Thyroid gland (tissue), 4 donors: Measurements from ENCODE around the gene CEP85.

Experiments used
- POLR2A ChIP-seq, 2 donors: fragments of 450-650 bp; IDR thresholded peaks; one replicate each; pipeline ENCODE4 v1.6.1; 2017; ENCODE audit warnings: antibody characterized with exemption in 2 of 2, mild to moderate bottlenecking in 2 of 2, moderate library complexity in 1 of 2
- TF ChIP-seq, protein P1 (sequence below), 6 experiments: fragments of 200-600 bp in 3 of 6; fragments of 450-650 bp in 3 of 6; sonication (generic) in 3 of 6; IDR thresholded peaks; one replicate each; pipeline ENCODE4 v1.5.1; 2016 to 2019; ENCODE audit warnings: antibody characterized with exemption in 6 of 6, mild to moderate bottlenecking in 2 of 6, inconsistent platforms in 1 of 6, moderate library complexity in 1 of 6

DNA sequence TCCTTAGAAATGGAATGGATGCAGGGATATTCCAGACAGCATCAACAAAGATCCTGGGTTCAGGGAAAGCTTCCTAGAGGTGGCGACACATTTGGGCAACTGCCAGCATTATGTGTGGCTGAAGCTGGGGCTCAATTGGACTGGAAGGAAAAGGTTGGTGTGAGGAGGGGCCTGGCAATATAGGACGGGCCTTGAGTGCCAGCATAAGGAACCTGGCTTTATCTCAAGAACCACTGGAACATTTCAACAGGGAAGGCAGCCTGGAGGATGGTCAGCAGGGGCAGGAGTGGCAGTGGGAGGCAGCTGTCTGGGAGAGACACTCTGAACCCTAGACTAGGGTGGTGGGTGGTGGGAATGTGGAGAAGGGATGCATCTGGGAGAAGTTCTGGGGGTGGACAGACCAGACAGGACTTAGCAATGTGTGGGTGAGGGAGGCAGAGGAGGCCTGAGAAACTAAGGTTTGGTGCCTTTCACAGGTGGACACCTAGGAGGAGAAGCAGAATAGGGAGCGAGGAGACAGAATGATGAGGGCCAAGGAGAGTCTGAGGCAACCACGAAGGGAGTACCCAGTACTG, 49.4 kb downstream of the CEP85 start:
- TF ChIP-seq, protein P1, sequence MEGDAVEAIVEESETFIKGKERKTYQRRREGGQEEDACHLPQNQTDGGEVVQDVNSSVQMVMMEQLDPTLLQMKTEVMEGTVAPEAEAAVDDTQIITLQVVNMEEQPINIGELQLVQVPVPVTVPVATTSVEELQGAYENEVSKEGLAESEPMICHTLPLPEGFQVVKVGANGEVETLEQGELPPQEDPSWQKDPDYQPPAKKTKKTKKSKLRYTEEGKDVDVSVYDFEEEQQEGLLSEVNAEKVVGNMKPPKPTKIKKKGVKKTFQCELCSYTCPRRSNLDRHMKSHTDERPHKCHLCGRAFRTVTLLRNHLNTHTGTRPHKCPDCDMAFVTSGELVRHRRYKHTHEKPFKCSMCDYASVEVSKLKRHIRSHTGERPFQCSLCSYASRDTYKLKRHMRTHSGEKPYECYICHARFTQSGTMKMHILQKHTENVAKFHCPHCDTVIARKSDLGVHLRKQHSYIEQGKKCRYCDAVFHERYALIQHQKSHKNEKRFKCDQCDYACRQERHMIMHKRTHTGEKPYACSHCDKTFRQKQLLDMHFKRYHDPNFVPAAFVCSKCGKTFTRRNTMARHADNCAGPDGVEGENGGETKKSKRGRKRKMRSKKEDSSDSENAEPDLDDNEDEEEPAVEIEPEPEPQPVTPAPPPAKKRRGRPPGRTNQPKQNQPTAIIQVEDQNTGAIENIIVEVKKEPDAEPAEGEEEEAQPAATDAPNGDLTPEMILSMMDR (IDR thresholded peaks at IDR 0.05): no peak
- TF ChIP-seq POLR2A (IDR thresholded peaks at IDR 0.05): no peak
